ENCODE measurements around the gene RIPK4.

Gene RIPK4

GRCh38 chr21:41741253-41742072 lies 25.4 kb downstream of the RIPK4 start:
- H2BK120ac ChIP-seq (ENCODE audit: low read depth, low read length), result no peak overlapping the region
- DNase-seq, result no peak
- no peak overlapping the region for H2BK15ac ChIP-seq (replicated peaks; ENCODE audit: low read depth)
- H3K79me2 ChIP-seq (ENCODE audit: control insufficient read depth, insufficient read depth, low read length), result no peaks in the 10 kb centered on the region
- H3K18ac ChIP-seq (ENCODE audit: low read length), result no peak overlapping the region
- no peak overlapping the region for H3K4ac ChIP-seq (ENCODE audit: low read depth, low read length)
- no peak overlapping the region for H3K56ac ChIP-seq (ENCODE audit: low read length)
- H3K9ac ChIP-seq (ENCODE audit: low read length), result no peak overlapping the region
- H3K36me3 ChIP-seq (ENCODE audit: control insufficient read depth, insufficient read depth, low read length), result peaks cover 6% of the 10 kb centered on the region
- no peak overlapping the region for H3K4me2 ChIP-seq (ENCODE audit: low read length)
- no peaks in the 10 kb centered on the region for H3K27me3 ChIP-seq (ENCODE audit: insufficient read depth, low read length, poor library complexity)
- no peaks in the 10 kb centered on the region for H3K79me1 ChIP-seq (ENCODE audit: low read length)
- H3K27ac ChIP-seq (ENCODE audit: low read depth, low read length), result no peak overlapping the region
- no peak overlapping the region for H3K4me3 ChIP-seq (ENCODE audit: low read length)
- no peaks in the 10 kb centered on the region for H3K4me1 ChIP-seq (ENCODE audit: control insufficient read depth, low read depth, low read length)
- no peak overlapping the region for H2BK5ac ChIP-seq (ENCODE audit: low read length)
- H3K23ac ChIP-seq (ENCODE audit: low read length), result no peak overlapping the region
- no peak overlapping the region for H4K5ac ChIP-seq (ENCODE audit: low read length)
- no peak overlapping the region for H2AK5ac ChIP-seq (ENCODE audit: low read length)
- no CpG with 5 or more reads among the region's 55 CpGs for WGBS (ENCODE audit: extremely low coverage, insufficient coverage, low lambda C conversion rate)
- no peak overlapping the region for H4K8ac ChIP-seq (ENCODE audit: low read depth, low read length)

- Histone ChIP-seq H2AK5ac (ENCODE audit: low read length) (no peak overlapping the region), H2BK5ac (ENCODE audit: low read length) (no peak overlapping the region), H3K79me2 (ENCODE audit: control insufficient read depth, insufficient read depth, low read length) (no peaks in the 10 kb centered on the region), H2BK120ac (ENCODE audit: low read depth, low read length) (no peak overlapping the region), H3K4ac (ENCODE audit: low read depth, low read length) (no peak overlapping the region), H2BK15ac (replicated peaks; ENCODE audit: low read depth) (no peak overlapping the region), H3K27ac (ENCODE audit: low read depth, low read length) (no peak overlapping the region), H3K27me3 (ENCODE audit: insufficient read depth, low read length, poor library complexity) (no peaks in the 10 kb centered on the region), H3K79me1 (ENCODE audit: low read length) (no peaks in the 10 kb centered on the region), H3K4me2 (ENCODE audit: low read length) (no peak overlapping the region), H4K8ac (ENCODE audit: low read depth, low read length) (no peak overlapping the region), H3K36me3 (ENCODE audit: control insufficient read depth, insufficient read depth, low read length) (peaks cover 6% of the 10 kb centered on the region), H3K4me3 (ENCODE audit: low read length) (no peak overlapping the region), H3K9ac (ENCODE audit: low read length) (no peak overlapping the region), H3K56ac (ENCODE audit: low read length) (no peak overlapping the region), H3K4me1 (ENCODE audit: control insufficient read depth, low read depth, low read length) (no peaks in the 10 kb centered on the region), H3K18ac (ENCODE audit: low read length) (no peak overlapping the region), H4K5ac (ENCODE audit: low read length) (no peak overlapping the region), H3K23ac (ENCODE audit: low read length) (no peak overlapping the region)
- WGBS (ENCODE audit: extremely low coverage, insufficient coverage, low lambda C conversion rate), result no CpG with 5 or more reads among the region's 41 CpGs
- no peak for DNase-seq
Measured at GRCh38 chr21:41740604-41741252, 26.1 kb downstream of the RIPK4 start.

GRCh38 chr21:41739936-41740335 lies 26.9 kb downstream of the RIPK4 start:
- no peak overlapping the region for H4K5ac ChIP-seq (ENCODE audit: low read length)
- no peak overlapping the region for H2BK5ac ChIP-seq (ENCODE audit: low read length)
- DNase-seq, result no peak
- H3K9ac ChIP-seq (ENCODE audit: low read length), result no peak overlapping the region
- no peak overlapping the region for H2BK120ac ChIP-seq (ENCODE audit: low read depth, low read length)
- H3K56ac ChIP-seq (ENCODE audit: low read length), result no peak overlapping the region
- H3K79me2 ChIP-seq (ENCODE audit: control insufficient read depth, insufficient read depth, low read length), result no peaks in the 10 kb centered on the region
- no peak overlapping the region for H2BK15ac ChIP-seq (replicated peaks; ENCODE audit: low read depth)
- no peaks in the 10 kb centered on the region for H3K4me1 ChIP-seq (ENCODE audit: control insufficient read depth, low read depth, low read length)
- H4K8ac ChIP-seq (ENCODE audit: low read depth, low read length), result no peak overlapping the region
- H3K18ac ChIP-seq (ENCODE audit: low read length), result no peak overlapping the region
- WGBS (ENCODE audit: extremely low coverage, insufficient coverage, low lambda C conversion rate), result no CpG with 5 or more reads among the region's 9 CpGs
- no peak overlapping the region for H3K27ac ChIP-seq (ENCODE audit: low read depth, low read length)
- H3K4ac ChIP-seq (ENCODE audit: low read depth, low read length), result no peak overlapping the region
- H3K4me2 ChIP-seq (ENCODE audit: low read length), result no peak overlapping the region
- no peak overlapping the region for H3K4me3 ChIP-seq (ENCODE audit: low read length)
- H3K36me3 ChIP-seq (ENCODE audit: control insufficient read depth, insufficient read depth, low read length), result peaks cover 6% of the 10 kb centered on the region
- no peak overlapping the region for H2AK5ac ChIP-seq (ENCODE audit: low read length)
- no peaks in the 10 kb centered on the region for H3K79me1 ChIP-seq (ENCODE audit: low read length)
- H3K27me3 ChIP-seq (ENCODE audit: insufficient read depth, low read length, poor library complexity), result no peaks in the 10 kb centered on the region
- no peak overlapping the region for H3K23ac ChIP-seq (ENCODE audit: low read length)

GRCh38 chr21:41739011-41739410 lies 27.8 kb downstream of the RIPK4 start:
- Histone ChIP-seq H2BK5ac (ENCODE audit: low read length) (no peak overlapping the region), H2BK15ac (replicated peaks; ENCODE audit: low read depth) (no peak overlapping the region), H3K56ac (ENCODE audit: low read length) (no peak overlapping the region), H4K8ac (ENCODE audit: low read depth, low read length) (no peak overlapping the region), H3K4me2 (ENCODE audit: low read length) (no peak overlapping the region), H3K79me1 (ENCODE audit: low read length) (no peaks in the 10 kb centered on the region), H3K4me1 (ENCODE audit: control insufficient read depth, low read depth, low read length) (no peaks in the 10 kb centered on the region), H3K18ac (ENCODE audit: low read length) (no peak overlapping the region), H3K4me3 (ENCODE audit: low read length) (no peak overlapping the region), H3K9ac (ENCODE audit: low read length) (no peak overlapping the region), H4K5ac (ENCODE audit: low read length) (no peak overlapping the region), H2BK120ac (ENCODE audit: low read depth, low read length) (no peak overlapping the region), H3K23ac (ENCODE audit: low read length) (no peak overlapping the region), H3K27ac (ENCODE audit: low read depth, low read length) (no peak overlapping the region), H3K4ac (ENCODE audit: low read depth, low read length) (no peak overlapping the region), H3K79me2 (ENCODE audit: control insufficient read depth, insufficient read depth, low read length) (no peaks in the 10 kb centered on the region), H3K36me3 (ENCODE audit: control insufficient read depth, insufficient read depth, low read length) (peaks cover 6% of the 10 kb centered on the region), H3K27me3 (ENCODE audit: insufficient read depth, low read length, poor library complexity) (no peaks in the 10 kb centered on the region), H2AK5ac (ENCODE audit: low read length) (no peak overlapping the region)
- DNase-seq, result no peak
- no CpG with 5 or more reads among the region's 12 CpGs for WGBS (ENCODE audit: extremely low coverage, insufficient coverage, low lambda C conversion rate)

- H2BK15ac ChIP-seq (replicated peaks; ENCODE audit: low read depth), result no peak overlapping the region
- H3K4ac ChIP-seq (ENCODE audit: low read depth, low read length), result no peak overlapping the region
- no peak overlapping the region for H2BK5ac ChIP-seq (ENCODE audit: low read length)
- no peak for DNase-seq
- H4K5ac ChIP-seq (ENCODE audit: low read length), result no peak overlapping the region
- no peak overlapping the region for H3K23ac ChIP-seq (ENCODE audit: low read length)
- H4K8ac ChIP-seq (ENCODE audit: low read depth, low read length), result no peak overlapping the region
- no peaks in the 10 kb centered on the region for H3K79me2 ChIP-seq (ENCODE audit: control insufficient read depth, insufficient read depth, low read length)
- H3K4me3 ChIP-seq (ENCODE audit: low read length), result no peak overlapping the region
- no peak overlapping the region for H3K27ac ChIP-seq (ENCODE audit: low read depth, low read length)
- no peak overlapping the region for H2AK5ac ChIP-seq (ENCODE audit: low read length)
- peaks cover 6% of the 10 kb centered on the region for H3K36me3 ChIP-seq (ENCODE audit: control insufficient read depth, insufficient read depth, low read length)
- no peaks in the 10 kb centered on the region for H3K27me3 ChIP-seq (ENCODE audit: insufficient read depth, low read length, poor library complexity)
- H3K56ac ChIP-seq (ENCODE audit: low read length), result no peak overlapping the region
- H3K4me2 ChIP-seq (ENCODE audit: low read length), result no peak overlapping the region
- H3K18ac ChIP-seq (ENCODE audit: low read length), result no peak overlapping the region
- H3K79me1 ChIP-seq (ENCODE audit: low read length), result no peaks in the 10 kb centered on the region
- H3K4me1 ChIP-seq (ENCODE audit: control insufficient read depth, low read depth, low read length), result no peaks in the 10 kb centered on the region
- no CpG with 5 or more reads among the region's 9 CpGs for WGBS (ENCODE audit: extremely low coverage, insufficient coverage, low lambda C conversion rate)
- H3K9ac ChIP-seq (ENCODE audit: low read length), result no peak overlapping the region
- H2BK120ac ChIP-seq (ENCODE audit: low read depth, low read length), result no peak overlapping the region
Measured at GRCh38 chr21:41737651-41738324, 29.1 kb downstream of the RIPK4 start.
